Jurkat, Clone E6-1 (cell line): ENCODE results near the gene DYSF.

Source experiments
- DNase-seq: peaks from one replicate; pipeline ENCODE4 v3.0.0-alpha.2; 2011; ENCODE audit warnings: low read depth, low spot score
- H3K4me3 ChIP-seq: 2 replicates; pipeline ENCODE4 v1.5.1; 2011; ENCODE audit warnings: mild to moderate bottlenecking, low read length, control low read depth, moderate library complexity

The DYSF gene

GRCh38 chr2:71688530-71688929 lies 235.2 kb downstream of the DYSF start:
- no peak for DNase-seq
- no peak overlapping the region for H3K4me3 ChIP-seq

- no peak overlapping the region for H3K4me3 ChIP-seq
- no peak for DNase-seq
Measured at GRCh38 chr2:71689393-71689792, 236.0 kb downstream of the DYSF start.

- no peak for DNase-seq
- H3K4me3 ChIP-seq, result no peak overlapping the region
Measured at GRCh38 chr2:71689968-71690834, 236.8 kb downstream of the DYSF start.

GRCh38 chr2:71690876-71691475 lies 237.6 kb downstream of the DYSF start:
- no peak for DNase-seq
- H3K4me3 ChIP-seq, result no peak overlapping the region

GRCh38 chr2:71691747-71692441 lies 238.5 kb downstream of the DYSF start:
- no peak for DNase-seq
- no peak overlapping the region for H3K4me3 ChIP-seq

GRCh38 chr2:71692621-71693277 lies 239.4 kb downstream of the DYSF start:
- DNase-seq, result no peak
- no peak overlapping the region for H3K4me3 ChIP-seq

- no peak overlapping the region for H3K4me3 ChIP-seq
- no peak for DNase-seq
Measured at GRCh38 chr2:71693286-71694270, 240.2 kb downstream of the DYSF start.

- DNase-seq, result no peak
- no peak overlapping the region for H3K4me3 ChIP-seq
Measured at GRCh38 chr2:71694501-71695234, 241.3 kb downstream of the DYSF start.

GRCh38 chr2:71695235-71696120 lies 242.1 kb downstream of the DYSF start:
- no peak overlapping the region for H3K4me3 ChIP-seq
- DNase-seq, result no peak

GRCh38 chr2:71696381-71696780 lies 243.0 kb downstream of the DYSF start:
- DNase-seq, result no peak
- no peak overlapping the region for H3K4me3 ChIP-seq

GRCh38 chr2:71697106-71698004 lies 244.0 kb downstream of the DYSF start:
- DNase-seq, result no peak
- H3K4me3 ChIP-seq, result no peak overlapping the region

- no peak overlapping the region for H3K4me3 ChIP-seq
- no peak for DNase-seq
Measured at GRCh38 chr2:71699428-71699827, 246.1 kb downstream of the DYSF start.

GRCh38 chr2:71700041-71700657 lies 246.8 kb downstream of the DYSF start:
- H3K4me3 ChIP-seq, result no peak overlapping the region
- DNase-seq, result no peak

GRCh38 chr2:71700658-71701397 lies 247.5 kb downstream of the DYSF start:
- H3K4me3 ChIP-seq, result no peak overlapping the region

More at GRCh38 chr2:71700658-71701397, 247.5 kb downstream of the DYSF start:
- no peak for DNase-seq
